HG02798 (cell line): ENCODE measurements around the gene OTUB2.

Experiments used
- ATAC-seq: cut with Tn5 transposase; IDR thresholded peaks from one replicate; pipeline ENCODE4 v1.9.1; 2021; ENCODE audit warnings: mild to moderate bottlenecking; ENCODE audit not compliant: unreplicated experiment, poor library complexity

OTUB2 gene

DNA sequence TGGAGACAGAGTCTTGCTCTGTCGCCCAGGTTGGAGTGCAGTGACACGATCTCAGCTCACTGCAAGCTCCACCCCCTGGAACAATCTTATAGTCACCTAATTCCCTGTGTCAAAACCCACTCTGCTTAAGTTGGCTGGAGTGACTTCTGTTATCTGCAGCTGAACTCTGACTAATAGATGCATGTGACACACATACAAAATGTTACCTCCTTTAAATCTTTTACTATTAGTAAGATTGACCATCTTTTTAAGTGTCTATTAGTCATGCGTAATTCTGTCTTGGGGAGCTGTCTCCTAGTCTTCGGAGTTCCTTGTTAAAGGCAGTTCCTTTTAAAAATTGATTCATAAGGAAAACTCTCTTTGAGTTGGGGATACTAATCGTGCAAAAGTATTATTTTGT lies 62.4 kb downstream of the OTUB2 start:
- no peak for ATAC-seq

DNA sequence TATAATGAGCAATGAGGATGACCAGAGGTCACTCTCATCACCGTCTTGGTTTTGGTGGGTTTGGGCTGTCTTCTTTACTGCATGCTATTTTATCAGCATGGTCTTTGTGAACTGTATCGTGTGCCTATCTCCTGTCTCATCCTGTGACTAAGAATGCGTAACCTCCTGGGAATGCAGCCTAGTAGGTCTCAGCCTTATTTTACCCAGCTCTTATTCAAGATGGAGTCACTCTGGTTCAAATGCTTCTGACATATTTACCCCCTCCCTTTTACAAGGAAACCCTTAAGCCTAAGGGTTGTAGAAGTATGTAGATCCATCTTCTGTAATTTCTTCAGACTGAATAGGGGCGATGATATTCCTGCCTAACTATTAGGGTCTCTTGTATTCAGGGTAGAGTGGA lies 63.3 kb downstream of the OTUB2 start:
- no peak for ATAC-seq

DNA sequence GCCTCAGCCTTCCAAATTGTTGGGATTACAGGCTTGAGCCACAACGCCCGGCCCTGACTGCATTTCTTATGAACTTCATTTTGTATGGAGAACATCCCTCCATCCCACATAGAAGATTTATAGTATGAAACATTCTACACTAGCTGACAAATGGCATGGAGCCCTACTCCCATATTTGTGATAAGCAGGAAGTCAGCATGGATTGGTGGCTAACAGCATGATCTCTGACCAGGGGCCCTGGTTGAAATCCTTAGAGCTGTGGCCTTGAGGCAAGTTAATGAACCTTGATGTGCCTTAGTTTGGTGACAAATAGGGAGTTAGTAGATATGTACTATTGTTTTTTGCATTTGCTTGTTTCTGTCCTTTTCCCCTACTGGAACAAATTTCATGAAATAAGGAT lies 67.3 kb downstream of the OTUB2 start:
- ATAC-seq, result no peak

DNA sequence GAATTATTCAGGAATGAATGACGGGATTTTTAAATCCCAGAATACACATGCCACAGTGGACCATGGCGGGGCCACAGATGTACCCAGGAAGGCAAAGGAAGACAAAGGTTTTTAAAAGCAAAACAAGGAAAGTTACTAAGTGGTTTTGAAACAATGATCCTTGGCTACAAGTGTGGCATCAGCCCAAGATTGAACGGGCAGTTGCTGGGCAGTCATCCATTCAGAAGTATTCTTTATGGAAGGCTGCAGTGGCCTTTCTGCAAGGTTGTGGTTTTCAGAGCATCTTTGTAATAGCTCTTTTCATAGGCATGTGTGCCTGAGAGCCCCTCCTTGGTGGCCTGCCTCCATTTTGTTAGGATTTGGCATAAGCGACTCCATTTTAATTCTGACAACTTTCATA lies 71.0 kb downstream of the OTUB2 start:
- ATAC-seq, result no peak
